IPS-18c (cell line): ENCODE results near the gene GOLGA8T.
"Not testable (repeated sequence)": the region's sequence is repeated elsewhere in the genome, so short reads cannot be mapped to it uniquely, and the experiment has no call there.

Experiments
- H3K4me3 ChIP-seq: 2 replicates; pipeline ENCODE4 v1.7.0; 2013; ENCODE audit warnings: low read depth, mild to moderate bottlenecking, low read length, moderate library complexity; ENCODE audit not compliant: insufficient read depth
- H3K9me3 ChIP-seq: one replicate; pipeline ENCODE4 v1.6.1; 2013; ENCODE audit warnings: mild to moderate bottlenecking, low read length, moderate library complexity; ENCODE audit not compliant: control insufficient read depth, insufficient read depth

GOLGA8T gene

GRCh38 chr15:30185495-30185894, 50.6 kb downstream of the GOLGA8T start:
- H3K9me3 ChIP-seq, H3K4me3 ChIP-seq: not testable (repeated sequence)

- H3K9me3 ChIP-seq, H3K4me3 ChIP-seq: not testable (repeated sequence)
Measured at GRCh38 chr15:30187429-30187828, 52.6 kb downstream of the GOLGA8T start.

GRCh38 chr15:30189754-30190153, 54.9 kb downstream of the GOLGA8T start:
- H3K4me3 ChIP-seq, H3K9me3 ChIP-seq: not testable (repeated sequence)

- H3K9me3 ChIP-seq, H3K4me3 ChIP-seq: not testable (repeated sequence)
Measured at GRCh38 chr15:30191143-30191542, 56.3 kb downstream of the GOLGA8T start.

GRCh38 chr15:30191639-30192038, 56.8 kb downstream of the GOLGA8T start:
- not testable (repeated sequence) for H3K4me3 ChIP-seq, H3K9me3 ChIP-seq

GRCh38 chr15:30192119-30192745, 57.4 kb downstream of the GOLGA8T start:
- H3K4me3 ChIP-seq, H3K9me3 ChIP-seq: not testable (repeated sequence)

- not testable (repeated sequence) for H3K4me3 ChIP-seq, H3K9me3 ChIP-seq
Measured at GRCh38 chr15:30192892-30193291, 58.0 kb downstream of the GOLGA8T start.
